NCI-H2196 treated with DMSO at 0.1 percent for 48 hours (cell line): ENCODE results near the gene ZNF341.
"Not testable (repeated sequence)": the region's sequence is repeated elsewhere in the genome, so short reads cannot be mapped to it uniquely, and the experiment has no call there.

Source experiments
- DNase-seq: peaks from one replicate; lab custom pipeline; 2025; ENCODE audit not compliant: unreplicated experiment; lab: John Stamatoyannopoulos, UW

ZNF341 gene

DNA sequence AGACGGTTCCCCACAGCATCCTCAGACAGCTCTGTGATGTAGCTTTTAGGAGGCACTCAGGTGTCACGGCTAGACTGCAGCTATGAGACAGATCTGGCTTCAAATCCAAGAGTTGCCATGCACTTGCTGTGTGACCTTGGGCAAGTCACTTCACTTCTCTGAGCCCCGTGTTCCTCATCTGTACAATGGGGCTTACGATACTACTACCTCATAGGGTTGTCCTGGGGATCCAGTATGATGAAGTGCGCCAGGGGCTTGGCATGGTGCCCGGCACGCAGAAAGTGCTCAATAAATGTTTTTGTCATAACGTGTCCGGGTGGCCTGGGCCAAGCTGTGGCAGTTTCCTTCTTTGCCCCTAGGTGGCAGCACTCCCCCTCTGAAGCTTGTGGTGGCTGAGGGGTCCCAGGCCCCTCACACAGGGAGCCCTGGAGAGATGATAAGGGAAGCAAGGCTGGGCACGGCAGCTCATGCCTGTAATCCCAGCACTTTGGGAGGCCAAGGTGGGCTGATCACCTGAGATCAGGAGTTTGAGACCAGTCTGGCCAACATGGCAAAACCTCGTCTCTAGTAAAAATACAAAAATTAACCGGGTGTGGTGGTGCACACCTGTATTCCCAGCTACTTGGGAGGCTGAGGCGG lies 60.3 kb downstream of the ZNF341 start:
- DNase-seq: no peak

GRCh38 chr20:33792598-33792989 lies 60.8 kb downstream of the ZNF341 start:
- not testable (repeated sequence) for DNase-seq

GRCh38 chr20:33793011-33793931 lies 61.5 kb downstream of the ZNF341 start:
- DNase-seq: no peak

GRCh38 chr20:33796263-33796906 lies 64.6 kb downstream of the ZNF341 start:
- peak; percentile 84 for DNase-seq

- no peak for DNase-seq
Measured at GRCh38 chr20:33796907-33797544, 65.2 kb downstream of the ZNF341 start.

DNA sequence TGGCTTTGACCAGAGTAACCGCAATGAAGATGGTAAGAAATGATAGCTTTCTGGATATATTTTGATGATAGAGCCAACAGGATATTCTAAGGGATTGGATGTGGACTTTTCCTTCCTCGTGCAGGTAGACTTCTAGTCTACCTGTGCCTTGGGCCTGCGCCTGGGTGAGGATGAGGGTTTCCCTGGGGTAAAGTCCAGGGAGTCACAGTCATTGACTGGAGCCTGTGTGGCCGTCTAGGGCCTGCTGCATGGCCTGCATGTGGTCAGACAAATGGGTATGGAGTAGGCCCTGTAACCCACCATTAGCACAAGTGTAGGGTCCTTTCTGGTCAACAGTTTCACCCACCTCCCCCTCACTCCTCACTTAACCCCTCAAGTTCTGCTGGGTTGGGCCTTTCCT lies 66.6 kb downstream of the ZNF341 start:
- no peak for DNase-seq

DNA sequence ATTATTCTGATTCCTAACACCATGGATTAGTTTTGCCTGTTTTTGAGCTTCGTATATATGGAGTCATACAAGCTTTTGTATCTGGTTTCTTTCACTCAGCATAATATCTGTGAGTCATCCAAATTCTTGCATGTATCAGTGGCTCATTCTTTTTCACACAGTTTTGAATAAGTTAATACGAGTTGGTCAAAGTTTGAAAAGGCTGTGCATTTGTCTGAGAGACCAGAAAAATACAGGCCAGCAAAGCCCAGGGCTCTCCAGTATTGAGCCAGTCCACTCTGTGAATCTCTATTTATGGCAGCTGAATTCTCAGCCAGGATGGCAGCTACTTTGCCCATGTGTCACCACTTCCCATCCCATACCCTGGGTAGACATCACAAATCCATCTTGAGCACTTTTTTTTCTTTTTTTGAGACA lies 72.1 kb downstream of the ZNF341 start:
- DNase-seq: no peak

DNA sequence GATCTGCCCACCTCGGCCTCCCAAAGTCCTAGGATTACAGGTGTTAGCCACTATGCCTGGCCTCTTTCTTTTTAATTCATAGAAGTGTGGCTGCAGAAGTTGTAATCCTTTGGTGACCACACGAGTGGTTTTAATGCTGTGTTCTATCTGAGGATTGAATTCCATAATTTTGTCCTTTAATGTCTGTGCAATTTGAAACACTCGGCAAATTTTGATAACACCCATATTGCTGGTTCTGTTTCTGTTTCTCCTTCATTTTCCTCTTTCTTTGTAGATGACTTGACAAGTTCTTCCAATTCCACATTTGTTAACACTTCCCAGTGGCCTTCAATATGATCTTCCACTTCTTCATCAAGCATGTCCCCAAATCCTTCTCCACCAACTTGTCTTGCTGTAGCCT lies 76.6 kb downstream of the ZNF341 start:
- no peak for DNase-seq

GRCh38 chr20:33810259-33810658 lies 78.5 kb downstream of the ZNF341 start:
- no peak for DNase-seq

GRCh38 chr20:33810885-33811775 lies 79.3 kb downstream of the ZNF341 start, which contains the start of gene CHMP4B:
Gene CHMP4B (plus strand): TSS chr20:33811348. CDS start chr20:33811469, 121 bp downstream.
- DNase-seq: peak; percentile 97

- no peak for DNase-seq
Measured at GRCh38 chr20:33811776-33812151, 80.0 kb downstream of the ZNF341 start.

DNA sequence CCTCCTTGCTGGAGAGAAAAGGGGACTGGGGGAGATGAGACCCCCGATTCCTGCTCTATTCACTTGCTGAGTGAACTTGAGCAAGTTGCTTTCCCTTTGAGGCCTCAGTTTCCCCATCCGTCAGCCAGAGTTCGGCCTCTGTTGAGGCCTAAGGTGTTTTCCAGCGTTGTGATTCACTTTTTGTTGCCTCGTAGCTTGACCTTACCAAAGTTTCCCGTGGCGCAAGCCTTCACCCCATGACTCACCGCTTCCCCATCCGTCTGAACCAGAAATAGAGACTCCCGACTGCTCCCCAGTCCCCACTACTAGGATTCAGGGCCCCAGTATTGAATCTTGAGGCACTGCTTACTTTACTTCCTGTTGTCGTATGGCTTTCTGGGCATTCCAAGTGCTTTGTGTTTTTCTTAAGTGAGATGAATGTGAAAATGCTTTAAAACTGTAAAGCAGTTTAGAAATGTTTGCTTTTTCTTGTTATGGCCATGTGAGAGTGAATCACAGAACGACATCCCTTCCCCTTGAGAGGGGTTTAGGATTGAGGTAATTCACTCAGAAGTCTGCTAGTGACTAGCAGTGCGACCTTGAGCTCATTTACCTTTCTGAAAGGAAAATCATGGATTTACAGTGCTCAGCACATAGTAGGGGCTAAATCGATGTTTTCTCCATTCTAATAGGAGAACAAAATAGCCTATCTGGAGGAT lies 80.5 kb downstream of the ZNF341 start:
- DNase-seq: no peak

DNA sequence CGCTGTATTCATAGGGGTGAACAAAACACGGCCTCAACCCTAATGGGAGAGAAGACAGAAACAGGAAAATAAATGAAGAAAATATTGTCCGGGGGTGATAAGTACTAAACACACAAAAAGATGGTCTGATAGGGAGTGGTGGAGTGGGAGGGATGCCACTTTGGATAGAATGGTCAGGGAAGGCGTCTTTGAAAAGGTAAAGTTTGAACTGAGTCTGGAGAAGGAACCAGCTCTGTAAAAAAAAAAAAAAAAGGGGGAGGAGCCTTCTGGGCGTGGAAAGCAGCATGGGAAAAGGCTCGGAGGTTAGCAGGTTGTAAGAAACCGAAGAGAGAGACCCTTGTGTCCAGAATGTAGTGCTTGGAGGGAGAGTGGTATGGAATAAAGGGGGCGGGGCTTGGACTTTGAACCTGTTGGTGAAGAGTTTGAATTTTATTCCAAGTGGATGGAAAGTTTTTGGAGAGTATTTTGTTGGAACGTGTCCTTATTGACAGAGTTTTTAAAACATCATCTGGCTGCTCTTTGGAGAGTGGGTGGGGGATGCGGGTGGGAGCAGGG lies 81.2 kb downstream of the ZNF341 start:
- no peak for DNase-seq

- no peak for DNase-seq
Measured at GRCh38 chr20:33814238-33814712, 82.5 kb downstream of the ZNF341 start.

GRCh38 chr20:33815671-33816070 lies 83.9 kb downstream of the ZNF341 start:
- DNase-seq: no peak

GRCh38 chr20:33816191-33816590 lies 84.4 kb downstream of the ZNF341 start:
- no peak for DNase-seq

DNA sequence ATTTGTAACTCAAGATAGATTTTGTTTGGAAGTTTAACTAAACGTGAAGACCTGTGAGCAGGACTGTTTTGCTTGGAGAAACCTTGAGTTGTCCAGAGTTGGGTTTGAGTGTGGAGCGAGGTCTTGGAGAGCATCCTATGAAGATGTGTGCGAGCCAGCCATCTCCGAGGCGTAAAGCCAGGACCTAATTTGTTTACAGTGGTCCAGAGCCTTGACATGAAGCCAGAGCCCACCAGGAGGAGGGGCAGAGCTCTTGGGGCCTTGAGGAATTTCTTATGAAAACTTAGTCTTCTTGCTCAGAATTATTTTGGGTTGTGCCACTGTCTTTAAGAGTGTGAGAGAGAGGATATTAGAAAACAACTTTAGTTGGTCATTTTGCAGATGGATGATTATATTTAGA lies 85.6 kb downstream of the ZNF341 start:
- no peak for DNase-seq

GRCh38 chr20:33819456-33819855 lies 87.7 kb downstream of the ZNF341 start:
- DNase-seq: no peak

GRCh38 chr20:33820362-33820761 lies 88.6 kb downstream of the ZNF341 start:
- DNase-seq: no peak
